Measurements from ENCODE around the gene KAT7. TPM values are rescaled to one million over a fixed set of nuclear protein-coding genes. Genes with fewer than 3 reads are reported as not detected.

Gene KAT7
- total RNA-seq, 1 donor from 2014 or later = 33.1 TPM

GRCh38 chr17:49820773-49821172 lies 32.3 kb downstream of the KAT7 start:
- no peak for DNase-seq (ENCODE audit: low spot score)
- H3K4me1 Mint-ChIP-seq (ENCODE audit: low read depth) = peaks cover 15% of the 10 kb centered on the region
- H3K27me3 Mint-ChIP-seq (ENCODE audit: low read depth) = no peaks in the 10 kb centered on the region
- no peaks in the 10 kb centered on the region for H3K9me3 Mint-ChIP-seq (ENCODE audit: low read depth)
- no peak overlapping the region for H3K4me3 Mint-ChIP-seq (ENCODE audit: unreplicated experiment)
- no peak overlapping the region for H3K27ac Mint-ChIP-seq (ENCODE audit: unreplicated experiment)
- peaks cover 26% of the 10 kb centered on the region for H3K36me3 Mint-ChIP-seq (ENCODE audit: low read depth)
- no peak for TF ChIP-seq CTCF (IDR thresholded peaks at IDR 0.05)

GRCh38 chr17:49821466-49821865 lies 33.0 kb downstream of the KAT7 start:
- Mint-ChIP-seq H3K36me3 (ENCODE audit: low read depth) (peaks cover 27% of the 10 kb centered on the region), H3K9me3 (ENCODE audit: low read depth) (no peaks in the 10 kb centered on the region), H3K27me3 (ENCODE audit: low read depth) (no peaks in the 10 kb centered on the region), H3K27ac (ENCODE audit: unreplicated experiment) (no peak overlapping the region), H3K4me3 (ENCODE audit: unreplicated experiment) (no peak overlapping the region), H3K4me1 (ENCODE audit: low read depth) (peaks cover 11% of the 10 kb centered on the region)
- no peak for DNase-seq (ENCODE audit: low spot score)
- TF ChIP-seq CTCF (IDR thresholded peaks at IDR 0.05) = no peak

GRCh38 chr17:49821916-49822315 lies 33.4 kb downstream of the KAT7 start:
- DNase-seq (ENCODE audit: low spot score) = no peak
- Mint-ChIP-seq H3K36me3 (ENCODE audit: low read depth) (peaks cover 26% of the 10 kb centered on the region), H3K9me3 (ENCODE audit: low read depth) (no peaks in the 10 kb centered on the region), H3K4me3 (ENCODE audit: unreplicated experiment) (no peak overlapping the region), H3K4me1 (ENCODE audit: low read depth) (peaks cover 7% of the 10 kb centered on the region), H3K27ac (ENCODE audit: unreplicated experiment) (no peak overlapping the region), H3K27me3 (ENCODE audit: low read depth) (no peaks in the 10 kb centered on the region)
- TF ChIP-seq CTCF (IDR thresholded peaks at IDR 0.05) = no peak

GRCh38 chr17:49822829-49823228 lies 34.3 kb downstream of the KAT7 start:
- Mint-ChIP-seq H3K4me1 (ENCODE audit: low read depth) (peaks cover 9% of the 10 kb centered on the region), H3K4me3 (ENCODE audit: unreplicated experiment) (no peak overlapping the region), H3K9me3 (ENCODE audit: low read depth) (no peaks in the 10 kb centered on the region), H3K27ac (ENCODE audit: unreplicated experiment) (no peak overlapping the region), H3K36me3 (ENCODE audit: low read depth) (peaks cover 33% of the 10 kb centered on the region), H3K27me3 (ENCODE audit: low read depth) (no peaks in the 10 kb centered on the region)
- no peak for TF ChIP-seq CTCF (IDR thresholded peaks at IDR 0.05)
- DNase-seq (ENCODE audit: low spot score) = no peak

GRCh38 chr17:49823614-49824013 lies 35.1 kb downstream of the KAT7 start:
- Mint-ChIP-seq H3K27me3 (ENCODE audit: low read depth) (no peaks in the 10 kb centered on the region), H3K36me3 (ENCODE audit: low read depth) (peaks cover 39% of the 10 kb centered on the region), H3K4me3 (ENCODE audit: unreplicated experiment) (no peak overlapping the region)

More at GRCh38 chr17:49823614-49824013, 35.1 kb downstream of the KAT7 start:
- TF ChIP-seq CTCF (IDR thresholded peaks at IDR 0.05) = no peak
- Mint-ChIP-seq H3K9me3 (ENCODE audit: low read depth) (no peaks in the 10 kb centered on the region), H3K4me1 (ENCODE audit: low read depth) (peaks cover 16% of the 10 kb centered on the region), H3K27ac (ENCODE audit: unreplicated experiment) (no peak overlapping the region)
- DNase-seq (ENCODE audit: low spot score) = no peak
